Heart left ventricle (tissue), 13 donors: ENCODE measurements around the gene PNMA8A.

Source experiments
- CTCF ChIP-seq, 12 donors: fragments of 200-600 bp; sonication (generic) in 4 of 12; IDR thresholded peaks; one replicate each; pipeline versions ENCODE4 v1.5.0 to v1.8.0; 2018 to 2022; ENCODE audit warnings: antibody characterized with exemption in 12 of 12, mild to moderate bottlenecking in 5 of 12
- POLR2A ChIP-seq, 2 donors: fragments of 450-650 bp; IDR thresholded peaks; one replicate each; pipeline ENCODE4 v1.6.1; 2017; ENCODE audit warnings: antibody characterized with exemption in 2 of 2, mild to moderate bottlenecking in 2 of 2, moderate library complexity in 2 of 2
- donor health status: ischemic (EF 13 %, LVEDD 7.1; RV severe dilation, severe dysfunction).
- donor health status: DM: no; HTN: yes; CAD: no.
- donor health status: DM: no; HTN: no; CAD: no.
- donor health status: ischemic (EF 25% LVEDD 6.9; RV normal size, moderate dysfunction).
- donor health status: ischemic (EF 25% LVEDD 5.7; RV mildly dilated, moderate dysfunction).
- donor health status: ischemic (EF 35%, LVEDD 5.7; RV mildly dilated, moderate dysfunction).
- donor health status: nonischemic (EF 11% LVEDD 7.7; RV severe dilation, severe dysfunction).
- donor health status: DM: yes; HTN: yes; CAD: no.
- donor health status: PGD.
- donor health status: ischemic (EF 29% LVEDD 5.4; RV normal size, mild dysfunction).
- donor health status: nonischemic (EF 23%, LVEDD 6.1; RV moderate dilation, normal function).

- no peak for TF ChIP-seq CTCF (IDR thresholded peaks at IDR 0.05)
- TF ChIP-seq POLR2A (IDR thresholded peaks at IDR 0.05) = no peak
Measured at GRCh38 chr19:46428239-46429135, 42.9 kb downstream of the PNMA8A start, which contains the start of gene PNMA8C.
